DOHH2 (cell line): ENCODE results near the gene UBE2D2.

Experiments used
- EZH2phosphoT487 ChIP-seq: fragments of 200-600 bp; sonication (generic); IDR thresholded peaks from 2 replicates; pipeline ENCODE4 v1.6.1; 2017; ENCODE audit warnings: borderline replicate concordance, mild to moderate bottlenecking, antibody characterized with exemption, low read length, moderate library complexity, mixed read lengths
- TF ChIP-seq, protein P1 (sequence below): fragments of 200-600 bp; sonication (generic); IDR thresholded peaks from one replicate; pipeline ENCODE4 v1.5.1; 2014; ENCODE audit warnings: antibody characterized with exemption, mild to moderate bottlenecking, low read depth, low read length; ENCODE audit not compliant: poor library complexity, severe bottlenecking

DNA sequence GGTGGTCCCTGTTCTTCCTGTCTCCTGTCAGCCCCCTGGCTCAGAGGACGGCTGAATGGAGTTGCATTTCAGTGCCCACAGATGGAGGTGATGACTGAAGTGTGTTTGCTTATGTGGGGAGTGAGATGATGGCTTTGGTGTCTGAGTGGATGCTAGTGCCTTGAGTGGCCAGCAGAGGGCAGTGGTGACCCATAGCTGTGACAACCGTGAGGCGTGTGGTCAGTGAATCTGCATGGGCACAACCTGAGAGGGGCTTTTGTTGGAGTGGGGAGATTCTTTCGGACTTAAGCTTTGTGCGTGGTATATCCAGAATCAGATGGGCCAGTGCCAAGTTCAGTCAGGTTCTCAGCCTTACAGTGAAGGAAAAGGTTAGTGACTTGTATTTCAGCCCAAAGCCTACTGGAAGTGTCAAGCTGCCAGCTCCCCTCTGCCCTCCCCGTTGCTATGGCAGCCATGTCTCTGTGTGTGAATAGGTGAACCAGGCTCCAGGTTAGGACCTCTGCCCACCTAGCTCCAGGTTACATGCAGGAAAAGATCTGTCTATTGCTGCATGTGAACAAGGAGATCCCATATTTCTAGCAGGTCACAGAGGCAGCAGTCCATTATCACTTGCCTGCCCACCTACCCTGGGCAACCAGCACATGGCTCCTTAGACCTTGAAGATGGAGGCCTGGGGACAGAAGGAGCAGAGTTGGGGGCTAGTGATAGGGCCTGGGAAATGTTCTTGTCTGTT is 72.3 kb downstream of the UBE2D2 start:
- TF ChIP-seq, protein P1, sequence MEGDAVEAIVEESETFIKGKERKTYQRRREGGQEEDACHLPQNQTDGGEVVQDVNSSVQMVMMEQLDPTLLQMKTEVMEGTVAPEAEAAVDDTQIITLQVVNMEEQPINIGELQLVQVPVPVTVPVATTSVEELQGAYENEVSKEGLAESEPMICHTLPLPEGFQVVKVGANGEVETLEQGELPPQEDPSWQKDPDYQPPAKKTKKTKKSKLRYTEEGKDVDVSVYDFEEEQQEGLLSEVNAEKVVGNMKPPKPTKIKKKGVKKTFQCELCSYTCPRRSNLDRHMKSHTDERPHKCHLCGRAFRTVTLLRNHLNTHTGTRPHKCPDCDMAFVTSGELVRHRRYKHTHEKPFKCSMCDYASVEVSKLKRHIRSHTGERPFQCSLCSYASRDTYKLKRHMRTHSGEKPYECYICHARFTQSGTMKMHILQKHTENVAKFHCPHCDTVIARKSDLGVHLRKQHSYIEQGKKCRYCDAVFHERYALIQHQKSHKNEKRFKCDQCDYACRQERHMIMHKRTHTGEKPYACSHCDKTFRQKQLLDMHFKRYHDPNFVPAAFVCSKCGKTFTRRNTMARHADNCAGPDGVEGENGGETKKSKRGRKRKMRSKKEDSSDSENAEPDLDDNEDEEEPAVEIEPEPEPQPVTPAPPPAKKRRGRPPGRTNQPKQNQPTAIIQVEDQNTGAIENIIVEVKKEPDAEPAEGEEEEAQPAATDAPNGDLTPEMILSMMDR = peak; percentile 100
- TF ChIP-seq EZH2phosphoT487 = no peak
